SK-N-SH (cell line): ENCODE results near the gene CALN1. TPM values are rescaled to one million over a fixed set of nuclear protein-coding genes. Genes with fewer than 3 reads are reported as not detected.

ENCODE experiments used
- CTCF ChIA-PET: fragments of 300-600, 350-600 bp; formaldehyde crosslinking; extraction: SDS; loops from one replicate; lab custom pipeline; 2021; lab: Yijun Ruan, JAX
- POLR2A ChIA-PET: fragments of 350-600 bp; sonication (Branson Sonifier 250); formaldehyde crosslinking; extraction: SDS; loops from one replicate; lab custom pipeline; 2020; ENCODE audit warnings: antibody characterized with exemption, inconsistent platforms; lab: Yijun Ruan, JAX
- DNase-seq: peaks from one replicate; pipeline ENCODE4 v3.0.0; 2012
- H2AFZ ChIP-seq: fragments of 200-600 bp; sonication (generic); 2 replicates; pipeline ENCODE4 v1.8.1; 2016; ENCODE audit warnings: antibody characterized with exemption, mild to moderate bottlenecking, low read depth
- H3F3A ChIP-seq: fragments of 200-600 bp; sonication (generic); replicated peaks from 2 replicates; pipeline ENCODE3; 2016; ENCODE audit warnings: antibody characterized with exemption, mild to moderate bottlenecking; ENCODE audit not compliant: insufficient read depth
- H3K27ac ChIP-seq, 2 experiments: fragments of 200-500 bp in 1 of 2; fragments of 200-600 bp in 1 of 2; sonication (Bioruptor generic) in 1 of 2; sonication (generic), shearing (Covaris generic) in 1 of 2; 2 replicates each; pipeline versions ENCODE4 v1.5.1 to v1.6.1; 2014 to 2016; ENCODE audit warnings: low read depth in 2 of 2, inconsistent platforms in 1 of 2, low read length in 1 of 2, mild to moderate bottlenecking in 1 of 2, mixed read lengths in 1 of 2
- H3K27me3 ChIP-seq: fragments of 200-600 bp; sonication (generic), shearing (Covaris generic); 2 replicates; pipeline ENCODE4 v1.6.1; 2016; ENCODE audit warnings: mixed run types; ENCODE audit not compliant: insufficient read depth
- H3K36me3 ChIP-seq, 2 experiments: fragments of 200-500 bp in 1 of 2; fragments of 200-600 bp in 1 of 2; sonication (Bioruptor generic) in 1 of 2; sonication (generic) in 1 of 2; replicated peaks in 1 of 2; 2 replicates each; pipeline versions ENCODE3 to v1.5.1; 2014 to 2016; ENCODE audit warnings: low read length in 1 of 2, mild to moderate bottlenecking in 1 of 2; ENCODE audit not compliant: insufficient read depth in 2 of 2, control insufficient read depth in 1 of 2
- H3K4me1 ChIP-seq, 2 experiments: fragments of 200-500 bp in 1 of 2; fragments of 200-600 bp in 1 of 2; sonication (Bioruptor generic) in 1 of 2; sonication (generic), shearing (Covaris generic) in 1 of 2; 2 replicates each; pipeline versions ENCODE4 v1.5.1 to v1.6.1; 2014 to 2016; ENCODE audit warnings: low read depth in 1 of 2, low read length in 1 of 2, mixed run types in 1 of 2; ENCODE audit not compliant: insufficient read depth in 2 of 2, control insufficient read depth in 1 of 2
- H3K4me2 ChIP-seq: fragments of 200-600 bp; sonication (generic), shearing (Covaris generic); 2 replicates; pipeline ENCODE4 v1.6.1; 2017; ENCODE audit warnings: mixed run types
- H3K4me3 ChIP-seq, 2 experiments: fragments of 200-500 bp in 1 of 2; fragments of 200-600 bp in 1 of 2; sonication (Bioruptor generic) in 1 of 2; sonication (generic), shearing (Covaris generic) in 1 of 2; 2 replicates each; pipeline versions ENCODE4 v1.5.1 to v1.8.1; 2014 to 2016; ENCODE audit warnings: low read depth in 2 of 2, inconsistent platforms in 1 of 2, low read length in 1 of 2, mild to moderate bottlenecking in 1 of 2, mixed read lengths in 1 of 2, moderate library complexity in 1 of 2
- H3K79me2 ChIP-seq: fragments of 200-600 bp; sonication (generic); 2 replicates; pipeline ENCODE4 v1.8.1; 2017; ENCODE audit warnings: mild to moderate bottlenecking; ENCODE audit not compliant: insufficient read depth
- H3K9ac ChIP-seq: fragments of 200-600 bp; sonication (generic); 2 replicates; pipeline ENCODE4 v1.6.1; 2017; ENCODE audit warnings: mixed run types
- H3K9me2 ChIP-seq: fragments of 200-600 bp; sonication (generic); 2 replicates; pipeline ENCODE4 v1.6.1; 2017; ENCODE audit warnings: mixed run types
- H3K9me3 ChIP-seq: fragments of 200-600 bp; sonication (generic); 2 replicates; pipeline ENCODE4 v1.6.1; 2017; ENCODE audit warnings: mixed run types, mild to moderate bottlenecking, moderate library complexity
- H4K20me1 ChIP-seq: fragments of 200-600 bp; sonication (generic); 2 replicates; pipeline ENCODE4 v1.6.1; 2017; ENCODE audit warnings: mild to moderate bottlenecking, mixed run types; ENCODE audit not compliant: insufficient read depth
- ELF1 ChIP-seq: IDR thresholded peaks from 2 replicates; pipeline ENCODE4 v1.4.0; 2012
- FOSL2 ChIP-seq: IDR thresholded peaks from 2 replicates; pipeline ENCODE4 v1.4.0; 2012; ENCODE audit warnings: low read depth, mild to moderate bottlenecking, moderate library complexity, borderline replicate concordance
- FOXJ3 ChIP-seq: sonication (generic); formaldehyde crosslinking; IDR thresholded peaks from 2 replicates; pipeline ENCODE4 v1.5.1; 2020; ENCODE audit warnings: mild to moderate bottlenecking, missing genetic modification reagents
- FOXM1 ChIP-seq: IDR thresholded peaks from 2 replicates; pipeline ENCODE4 v1.4.0; 2012; ENCODE audit warnings: low read depth, mild to moderate bottlenecking
- JUND ChIP-seq: IDR thresholded peaks from 2 replicates; pipeline ENCODE4 v1.4.0; 2012
- MEF2A ChIP-seq: IDR thresholded peaks from 2 replicates; pipeline ENCODE4 v1.4.0; 2012; ENCODE audit warnings: low read depth, borderline replicate concordance
- NFIC ChIP-seq: IDR thresholded peaks from 2 replicates; pipeline ENCODE4 v1.4.0; 2012; ENCODE audit warnings: borderline replicate concordance
- NRF1 ChIP-seq: IDR thresholded peaks from 2 replicates; pipeline ENCODE4 v1.6.1; 2012; ENCODE audit warnings: low read depth, mild to moderate bottlenecking, low read length
- POLR2AphosphoS5 ChIP-seq: IDR thresholded peaks from 2 replicates; pipeline ENCODE4 v1.6.1; 2012; ENCODE audit warnings: low read depth, low read length
- RAD21 ChIP-seq: IDR thresholded peaks from 2 replicates; pipeline ENCODE4 v1.6.1; 2012; ENCODE audit warnings: mild to moderate bottlenecking, low read length
- RXRA ChIP-seq: IDR thresholded peaks from 2 replicates; pipeline ENCODE4 v1.4.0; 2012; ENCODE audit warnings: low read depth, mild to moderate bottlenecking, borderline replicate concordance
- SIN3A ChIP-seq: IDR thresholded peaks from 2 replicates; pipeline ENCODE4 v1.6.1; 2012; ENCODE audit warnings: low read depth, mild to moderate bottlenecking, low read length, moderate library complexity, borderline replicate concordance
- SMC3 ChIP-seq: IDR thresholded peaks from 2 replicates; pipeline ENCODE4 v1.6.1; 2012; ENCODE audit warnings: low read depth, low read length, improper control_type of control experiment
- TAF1 ChIP-seq: IDR thresholded peaks from 2 replicates; pipeline ENCODE4 v1.6.1; 2012; ENCODE audit warnings: low read depth, mild to moderate bottlenecking, low read length, moderate library complexity, borderline replicate concordance
- TEAD4 ChIP-seq: IDR thresholded peaks from 2 replicates; pipeline ENCODE4 v1.4.0; 2012; ENCODE audit warnings: mild to moderate bottlenecking, borderline replicate concordance; ENCODE audit not compliant: insufficient read depth
- WGBS: methylation state at CpG from one replicate; pipeline ENCODE4 v1.1.6; 2017; ENCODE audit warnings: low lambda C conversion rate; 5-methylcytosine and 5-hydroxymethylcytosine counted together
- polyA plus RNA-seq, 3 experiments: library from polyadenylated mRNA; depleted of rRNA; stranded (reverse); fragments of >200 nt; gene quantifications; 2 replicates each; pipeline ENCODE4 v1.2.3, GENCODE V29; 2012
- TF ChIP-seq, protein P1 (sequence below): fragments of 150-350 bp; IDR thresholded peaks from 2 replicates; pipeline ENCODE4 v1.6.1; 2016; ENCODE audit warnings: mild to moderate bottlenecking, low read depth, low read length
- TF ChIP-seq, protein P2 (sequence below): IDR thresholded peaks from 2 replicates; pipeline ENCODE4; 2012
- TF ChIP-seq, protein P3 (sequence below): fragments of 200-600 bp; sonication (generic); IDR thresholded peaks from 2 replicates; pipeline ENCODE4 v1.6.1; 2017; ENCODE audit warnings: antibody characterized with exemption, mild to moderate bottlenecking, moderate library complexity
- TF ChIP-seq, protein P4 (sequence below): IDR thresholded peaks from 2 replicates; pipeline ENCODE4 v1.4.0; 2012; ENCODE audit warnings: low read depth

Gene CALN1
- polyA plus RNA-seq, 1 of the 3 experiments (the other 2 are of a cell fraction) = not detected

DNA sequence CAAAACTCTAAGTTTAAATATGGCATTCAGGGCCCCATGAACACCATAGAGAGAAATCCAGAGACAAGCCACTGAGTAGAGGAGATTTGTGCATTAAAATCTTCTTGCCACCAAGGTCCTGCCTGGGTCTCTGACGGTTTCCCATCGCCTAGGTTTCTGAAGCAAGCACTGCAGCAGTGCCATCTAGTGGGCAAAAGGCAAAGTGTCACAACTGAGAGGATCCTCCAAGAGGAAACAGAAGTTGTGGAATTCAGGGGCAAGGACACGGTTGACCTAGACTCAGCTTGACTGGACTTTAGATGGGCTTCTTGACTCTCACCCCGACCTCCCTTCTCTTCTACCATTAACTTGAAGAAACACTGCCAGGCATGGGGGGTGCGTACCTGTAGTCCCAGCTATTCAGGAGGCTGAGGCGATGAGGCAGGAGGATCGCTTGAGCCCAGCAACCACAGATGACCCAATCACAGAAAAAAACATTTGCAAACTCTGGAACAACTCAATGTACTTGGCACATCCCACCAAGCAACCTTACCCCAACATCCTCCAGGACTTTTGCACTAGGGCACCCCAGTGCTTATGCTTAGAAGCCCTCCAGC is 676.1 kb downstream of the CALN1 start:
- no peaks in the 10 kb centered on the region for H3K9me3 ChIP-seq
- ChIA-PET CTCF (interaction anchor here (0.6 to 6.3 kb wide), 28 partner anchors 9 to 907 kb away, joined by 3 to 141 read pairs (median 4); partner anchors contain the start of gene CALN1), POLR2A (no interaction called here)
- no peaks in the 10 kb centered on the region for H3F3A ChIP-seq
- H3K27ac ChIP-seq = no peak overlapping the region
- H3K9me2 ChIP-seq = no peaks in the 10 kb centered on the region
- no peaks in the 10 kb centered on the region for H3K36me3 ChIP-seq
- no peaks in the 10 kb centered on the region for H3K27me3 ChIP-seq
- no peaks in the 10 kb centered on the region for H3K79me2 ChIP-seq
- DNase-seq = peak; percentile 77
- H3K4me1 ChIP-seq = no peaks in the 10 kb centered on the region; a peak in 1 of 4 replicates
- TF ChIP-seq, protein P1, sequence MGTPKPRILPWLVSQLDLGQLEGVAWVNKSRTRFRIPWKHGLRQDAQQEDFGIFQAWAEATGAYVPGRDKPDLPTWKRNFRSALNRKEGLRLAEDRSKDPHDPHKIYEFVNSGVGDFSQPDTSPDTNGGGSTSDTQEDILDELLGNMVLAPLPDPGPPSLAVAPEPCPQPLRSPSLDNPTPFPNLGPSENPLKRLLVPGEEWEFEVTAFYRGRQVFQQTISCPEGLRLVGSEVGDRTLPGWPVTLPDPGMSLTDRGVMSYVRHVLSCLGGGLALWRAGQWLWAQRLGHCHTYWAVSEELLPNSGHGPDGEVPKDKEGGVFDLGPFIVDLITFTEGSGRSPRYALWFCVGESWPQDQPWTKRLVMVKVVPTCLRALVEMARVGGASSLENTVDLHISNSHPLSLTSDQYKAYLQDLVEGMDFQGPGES = no peak
- TF ChIP-seq TEAD4 (no peak), FOXM1 (no peak), ELF1 (no peak), RAD21 (peak; percentile 84), POLR2AphosphoS5 (no peak), FOXJ3 (CRISPR knock-in tag) (no peak), FOSL2 (no peak), JUND (no peak), MEF2A (no peak), SIN3A (no peak), NRF1 (no peak), SMC3 (peak; percentile 81), NFIC (no peak), RXRA (no peak), TAF1 (no peak)
- TF ChIP-seq, protein P2, sequence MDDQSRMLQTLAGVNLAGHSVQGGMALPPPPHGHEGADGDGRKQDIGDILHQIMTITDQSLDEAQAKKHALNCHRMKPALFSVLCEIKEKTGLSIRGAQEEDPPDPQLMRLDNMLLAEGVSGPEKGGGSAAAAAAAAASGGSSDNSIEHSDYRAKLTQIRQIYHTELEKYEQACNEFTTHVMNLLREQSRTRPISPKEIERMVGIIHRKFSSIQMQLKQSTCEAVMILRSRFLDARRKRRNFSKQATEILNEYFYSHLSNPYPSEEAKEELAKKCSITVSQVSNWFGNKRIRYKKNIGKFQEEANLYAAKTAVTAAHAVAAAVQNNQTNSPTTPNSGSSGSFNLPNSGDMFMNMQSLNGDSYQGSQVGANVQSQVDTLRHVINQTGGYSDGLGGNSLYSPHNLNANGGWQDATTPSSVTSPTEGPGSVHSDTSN = no peak
- TF ChIP-seq, protein P3, sequence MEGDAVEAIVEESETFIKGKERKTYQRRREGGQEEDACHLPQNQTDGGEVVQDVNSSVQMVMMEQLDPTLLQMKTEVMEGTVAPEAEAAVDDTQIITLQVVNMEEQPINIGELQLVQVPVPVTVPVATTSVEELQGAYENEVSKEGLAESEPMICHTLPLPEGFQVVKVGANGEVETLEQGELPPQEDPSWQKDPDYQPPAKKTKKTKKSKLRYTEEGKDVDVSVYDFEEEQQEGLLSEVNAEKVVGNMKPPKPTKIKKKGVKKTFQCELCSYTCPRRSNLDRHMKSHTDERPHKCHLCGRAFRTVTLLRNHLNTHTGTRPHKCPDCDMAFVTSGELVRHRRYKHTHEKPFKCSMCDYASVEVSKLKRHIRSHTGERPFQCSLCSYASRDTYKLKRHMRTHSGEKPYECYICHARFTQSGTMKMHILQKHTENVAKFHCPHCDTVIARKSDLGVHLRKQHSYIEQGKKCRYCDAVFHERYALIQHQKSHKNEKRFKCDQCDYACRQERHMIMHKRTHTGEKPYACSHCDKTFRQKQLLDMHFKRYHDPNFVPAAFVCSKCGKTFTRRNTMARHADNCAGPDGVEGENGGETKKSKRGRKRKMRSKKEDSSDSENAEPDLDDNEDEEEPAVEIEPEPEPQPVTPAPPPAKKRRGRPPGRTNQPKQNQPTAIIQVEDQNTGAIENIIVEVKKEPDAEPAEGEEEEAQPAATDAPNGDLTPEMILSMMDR = peak; percentile 96
- TF ChIP-seq, protein P4, sequence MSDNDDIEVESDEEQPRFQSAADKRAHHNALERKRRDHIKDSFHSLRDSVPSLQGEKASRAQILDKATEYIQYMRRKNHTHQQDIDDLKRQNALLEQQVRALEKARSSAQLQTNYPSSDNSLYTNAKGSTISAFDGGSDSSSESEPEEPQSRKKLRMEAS = no peak
- no peak overlapping the region for H2AFZ ChIP-seq
- no peak overlapping the region; a peak in 1 of 4 replicates for H3K4me3 ChIP-seq
- H3K9ac ChIP-seq = no peak overlapping the region
- H4K20me1 ChIP-seq = no peaks in the 10 kb centered on the region
- H3K4me2 ChIP-seq = no peak overlapping the region
- 31% methylated on average over 7 of the region's 7 CpGs for WGBS
